Esophagus muscularis mucosa (tissue), 4 donors: Measurements from ENCODE around the gene CTXN1. TPM values are rescaled to one million over a fixed set of nuclear protein-coding genes. Genes with fewer than 3 reads are reported as not detected.

Experiments used
- DNase-seq: peaks from one replicate; pipeline ENCODE4 v3.0.0-alpha.2; 2017; ENCODE audit errors: extremely low spot score
- H3K27ac ChIP-seq, 4 donors: fragments of 200-600 bp; sonication (generic); replicated peaks in 1 of 4; 1 replicate in 3 of 4; 2 replicates in 1 of 4; pipeline ENCODE4 v1.5.1; 2016 to 2019; ENCODE audit warnings: mild to moderate bottlenecking in 1 of 4
- H3K27me3 ChIP-seq, 4 donors: fragments of 200-600 bp; sonication (generic); one replicate each; pipeline versions ENCODE4 v1.5.1 to v1.6.0; 2016 to 2019
- H3K36me3 ChIP-seq, 4 donors: fragments of 200-600 bp; sonication (generic); one replicate each; pipeline ENCODE4 v1.5.1; 2016 to 2019
- H3K4me1 ChIP-seq, 4 donors: fragments of 200-600 bp; sonication (generic); one replicate each; pipeline ENCODE4 v1.5.1; 2016 to 2019
- H3K4me3 ChIP-seq, 4 donors: fragments of 200-600 bp; sonication (generic); 1 replicate in 2 of 4; 2 replicates in 2 of 4; pipeline ENCODE4 v1.5.1; 2016 to 2019; ENCODE audit warnings: mild to moderate bottlenecking in 4 of 4, moderate library complexity in 1 of 4
- H3K9me3 ChIP-seq, 4 donors: fragments of 200-600 bp; sonication (generic); 1 replicate in 3 of 4; 2 replicates in 1 of 4; pipeline ENCODE4 v1.5.1; 2016 to 2019
- CTCF ChIP-seq, 3 experiments: fragments of 200-600 bp in 2 of 3; fragments of 450-650 bp in 1 of 3; sonication (generic) in 2 of 3; IDR thresholded peaks; one replicate each; pipeline ENCODE4 v1.5.1; 2017 to 2019; ENCODE audit warnings: antibody characterized with exemption in 3 of 3, mild to moderate bottlenecking in 2 of 3, moderate library complexity in 1 of 3
- EP300 ChIP-seq: sonication (generic); formaldehyde crosslinking; IDR thresholded peaks from one replicate; pipeline ENCODE4 v1.6.1; 2017; ENCODE audit warnings: antibody characterized with exemption
- POLR2A ChIP-seq: fragments of 450-650 bp; IDR thresholded peaks from one replicate; pipeline ENCODE4 v1.6.1; 2017; ENCODE audit warnings: antibody characterized with exemption, moderate library complexity, mild to moderate bottlenecking, low read depth
- POLR2AphosphoS5 ChIP-seq, 2 donors: sonication (generic); formaldehyde crosslinking; IDR thresholded peaks; one replicate each; pipeline ENCODE4 v1.6.1; 2017; ENCODE audit warnings: antibody characterized with exemption in 2 of 2
- WGBS: methylation state at CpG from one replicate; pipeline ENCODE4 v1.1.5; 2018; 5-methylcytosine and 5-hydroxymethylcytosine counted together
- intact Hi-C: fragments of 100-400 bp; cut with DNase I; formaldehyde crosslinking; loops from one replicate; pipeline ENCODE4 v1.15.1; 2023
- total RNA-seq, 4 donors: library from RNA; depleted of rRNA; stranded (reverse); fragments of >200 nt; gene quantifications; one replicate each; pipeline versions ENCODE4 v1.1.0 to v1.2.1, GENCODE V29; 2016

The CTXN1 gene
- total RNA-seq, 4 donors from 2014 or later = 28.7 to 59.4 (median 49.2) TPM

GRCh38 chr19:7914598-7915045 lies 11.3 kb downstream of the CTXN1 start, which contains the start of gene TGFBR3L:
Gene TGFBR3L, plus strand, starts transcription at chr19:7914830.
- H3K9me3 ChIP-seq = no peaks in the 10 kb centered on the region
- peaks cover 11 to 56% (median 28%) of the 10 kb centered on the region in 4 donors for H3K27me3 ChIP-seq
- H3K36me3 ChIP-seq = peaks cover 33 to 40% (median 38%) of the 10 kb centered on the region in 4 donors
- intact Hi-C loops = no loop called here
- H3K4me3 ChIP-seq = no peak within 1 kb of the TSS
- DNase-seq = no peak
- TF ChIP-seq CTCF (IDR thresholded peaks at IDR 0.05) (no peak), POLR2AphosphoS5 (IDR thresholded peaks at IDR 0.05) (peak in 1 of 2 donors; percentile 8)
- peaks cover 24 to 46% (median 42%) of the 10 kb centered on the region in 4 donors for H3K4me1 ChIP-seq
- H3K27ac ChIP-seq = no peak within 1 kb of the TSS
- WGBS = 72% methylated on average over 11 of the region's 12 CpGs

- Histone ChIP-seq H3K36me3 (peaks cover 37 to 45% (median 43%) of the 10 kb centered on the region in 4 donors), H3K27ac (no peak overlapping the region), H3K27me3 (peaks cover 11 to 51% (median 28%) of the 10 kb centered on the region in 4 donors), H3K9me3 (no peaks in the 10 kb centered on the region), H3K4me3 (no peak overlapping the region), H3K4me1 (peaks cover 27 to 44% (median 37%) of the 10 kb centered on the region in 4 donors)
- no peak for TF ChIP-seq POLR2A
- TF ChIP-seq CTCF (IDR thresholded peaks at IDR 0.05) = no peak
- WGBS = 57% methylated on average over 11 of the region's 12 CpGs
- intact Hi-C loops = no loop called here
- DNase-seq = no peak
Observed at GRCh38 chr19:7914099-7914498, 11.8 kb downstream of the CTXN1 start.

GRCh38 chr19:7913652-7914051 lies 12.3 kb downstream of the CTXN1 start:
- DNase-seq = no peak
- Histone ChIP-seq H3K4me3 (no peak overlapping the region), H3K36me3 (peaks cover 37 to 50% (median 47%) of the 10 kb centered on the region in 4 donors), H3K27ac (no peak overlapping the region), H3K4me1 (peaks cover 27 to 44% (median 34%) of the 10 kb centered on the region in 4 donors), H3K9me3 (no peaks in the 10 kb centered on the region), H3K27me3 (peaks cover 11 to 47% (median 26%) of the 10 kb centered on the region in 4 donors)
- TF ChIP-seq POLR2A = no peak
- no peak for TF ChIP-seq EP300
- TF ChIP-seq POLR2AphosphoS5 (IDR thresholded peaks at IDR 0.05) = no peak
- no peak for TF ChIP-seq CTCF (IDR thresholded peaks at IDR 0.05)
- WGBS = 82% methylated on average over 10 of the region's 10 CpGs
- intact Hi-C loops = no loop called here

GRCh38 chr19:7912697-7913564 lies 13.0 kb downstream of the CTXN1 start:
- no peak for DNase-seq
- H3K27ac ChIP-seq = no peak overlapping the region
- H3K36me3 ChIP-seq = peaks cover 37 to 57% (median 48%) of the 10 kb centered on the region in 4 donors
- no peaks in the 10 kb centered on the region for H3K9me3 ChIP-seq
- H3K4me1 ChIP-seq = peaks cover 24 to 44% (median 31%) of the 10 kb centered on the region in 4 donors
- peaks cover 11 to 40% (median 23%) of the 10 kb centered on the region in 4 donors for H3K27me3 ChIP-seq
- intact Hi-C loops = no loop called here
- WGBS = 91% methylated on average over 39 of the region's 39 CpGs
- no peak for TF ChIP-seq CTCF (IDR thresholded peaks at IDR 0.05)
- TF ChIP-seq EP300 = no peak
- TF ChIP-seq POLR2A = no peak
- no peak for TF ChIP-seq POLR2AphosphoS5 (IDR thresholded peaks at IDR 0.05)
- H3K4me3 ChIP-seq = no peak overlapping the region
